AG04450 (cell line): ENCODE data around the gene AMN. TPM values are rescaled to one million over a fixed set of nuclear protein-coding genes. Genes with fewer than 3 reads are reported as not detected.

ENCODE experiments used
- CTCF ChIA-PET: fragments of 300-600, 350-600 bp; formaldehyde crosslinking; extraction: SDS; loops from one replicate; lab custom pipeline; 2022; ENCODE audit warnings: antibody characterized with exemption, inconsistent platforms; lab: Charles Lee
- POLR2A ChIA-PET: fragments of 350-600 bp; formaldehyde crosslinking; extraction: SDS; loops from one replicate; lab custom pipeline; 2021; ENCODE audit warnings: antibody characterized with exemption, inconsistent platforms; lab: Yijun Ruan, JAX
- DNase-seq: peaks from one replicate; pipeline ENCODE4 v3.0.0-alpha.2; 2011; ENCODE audit warnings: low read depth, low spot score
- H3K27ac ChIP-seq: one replicate; pipeline ENCODE4 v1.5.1; 2012; ENCODE audit warnings: low read depth, low read length, control low read depth
- H3K27me3 ChIP-seq: one replicate; pipeline ENCODE4 v1.6.0; 2012; ENCODE audit warnings: low read length; ENCODE audit not compliant: control insufficient read depth, insufficient read depth
- H3K4me3 ChIP-seq: 2 replicates; pipeline ENCODE4 v1.5.1; 2011; ENCODE audit warnings: mild to moderate bottlenecking, low read depth, low read length, control low read depth
- H3K9me3 ChIP-seq: 2 replicates; pipeline ENCODE4 v1.5.1; 2012; ENCODE audit warnings: low read length; ENCODE audit not compliant: control insufficient read depth, insufficient read depth
- CTCF ChIP-seq: IDR thresholded peaks from 2 replicates; pipeline ENCODE4 v1.5.1; 2011; ENCODE audit warnings: low read depth, low read length, control low read depth, inconsistent platforms
- polyA plus RNA-seq: library from polyadenylated mRNA; depleted of rRNA; stranded (reverse); fragments of >200 nt; gene quantifications from 2 replicates; pipeline ENCODE4 v1.2.3, GENCODE V29; 2011

The AMN gene
- polyA plus RNA-seq, 1 experiment = 0.06 TPM

- Histone ChIP-seq H3K4me3 (no peak overlapping the region), H3K27ac (no peak overlapping the region), H3K27me3 (no peaks in the 10 kb centered on the region), H3K9me3 (peaks cover 3% of the 10 kb centered on the region; the same call in 1 of the 2 replicates)
- TF ChIP-seq CTCF = no peak
- ChIA-PET CTCF (no interaction called here), POLR2A (no interaction called here)
- DNase-seq = no peak
Measured at GRCh38 chr14:102902523-102903247, 19.8 kb upstream of the AMN start.

GRCh38 chr14:102903248-102903888, 19.1 kb upstream of the AMN start:
- Histone ChIP-seq H3K27ac (no peak overlapping the region), H3K9me3 (peaks cover 3% of the 10 kb centered on the region; the same call in 1 of the 2 replicates), H3K4me3 (no peak overlapping the region), H3K27me3 (no peaks in the 10 kb centered on the region)
- POLR2A ChIA-PET = no interaction called here
- DNase-seq = no peak
- CTCF ChIA-PET = no interaction called here
- TF ChIP-seq CTCF = no peak

GRCh38 chr14:102903889-102904512, 18.5 kb upstream of the AMN start:
- Histone ChIP-seq H3K9me3 (peaks cover 3% of the 10 kb centered on the region; the same call in 1 of the 2 replicates), H3K4me3 (no peak overlapping the region), H3K27me3 (no peaks in the 10 kb centered on the region), H3K27ac (no peak overlapping the region)
- ChIA-PET CTCF (no interaction called here), POLR2A (interaction anchor here (0.7 kb wide), 1 partner anchor 208 kb away, joined by 3 read pairs; no protein-coding TSS in a partner anchor)
- no peak for TF ChIP-seq CTCF
- DNase-seq = no peak

GRCh38 chr14:102905116-102906108, 17.1 kb upstream of the AMN start:
- no peak overlapping the region for H3K4me3 ChIP-seq
- peaks cover 3% of the 10 kb centered on the region; the same call in 1 of the 2 replicates for H3K9me3 ChIP-seq
- no peak for DNase-seq
- H3K27ac ChIP-seq = no peak overlapping the region
- ChIA-PET POLR2A (no interaction called here), CTCF (no interaction called here)
- no peak for TF ChIP-seq CTCF
- H3K27me3 ChIP-seq = no peaks in the 10 kb centered on the region
